GM12878 (cell line): ENCODE measurements around the gene TNFRSF8. TPM values are rescaled to one million over a fixed set of nuclear protein-coding genes. Genes with fewer than 3 reads are reported as not detected.

Experiments used
- ATF7 ChIP-seq: fragments of 450-650 bp; IDR thresholded peaks from 2 replicates; pipeline ENCODE4 v1.6.1; 2016; ENCODE audit warnings: low read depth, mild to moderate bottlenecking
- BHLHE40 ChIP-seq, 2 experiments: fragments of 450-650 bp in 1 of 2; IDR thresholded peaks; 2 replicates each; pipeline ENCODE4 v1.6.1; 2011 to 2017; ENCODE audit warnings: low read depth in 2 of 2, borderline replicate concordance in 1 of 2, improper control_type of control experiment in 1 of 2, low read length in 1 of 2, mild to moderate bottlenecking in 1 of 2
- CEBPB ChIP-seq, 2 experiments: fragments of 150-350 bp in 1 of 2; IDR thresholded peaks; 2 replicates each; pipeline ENCODE4 v1.6.1; 2012 to 2014; ENCODE audit warnings: low read depth in 2 of 2, low read length in 2 of 2, borderline replicate concordance in 1 of 2, inconsistent platforms in 1 of 2
- EGR1 ChIP-seq, 2 experiments: IDR thresholded peaks; 1 replicate in 1 of 2; 2 replicates in 1 of 2; pipeline ENCODE4 v1.6.1; 2011 to 2012; ENCODE audit warnings: low read depth in 2 of 2, low read length in 2 of 2, borderline replicate concordance in 1 of 2, mild to moderate bottlenecking in 1 of 2, moderate library complexity in 1 of 2
- ELK1 ChIP-seq: IDR thresholded peaks from 2 replicates; pipeline ENCODE4 v1.6.1; 2012; ENCODE audit warnings: low read depth, low read length, improper control_type of control experiment
- GABPA ChIP-seq: IDR thresholded peaks from 2 replicates; pipeline ENCODE4 v1.6.1; 2014; ENCODE audit warnings: antibody characterized with exemption, low read depth, mild to moderate bottlenecking, inconsistent platforms
- GATAD2B ChIP-seq: fragments of 450-650 bp; conservative IDR thresholded peaks from 2 replicates; pipeline ENCODE4 v1.6.1; 2017; ENCODE audit warnings: low read depth, mild to moderate bottlenecking, moderate library complexity
- HDAC6 ChIP-seq: fragments of 200-600 bp; sonication (generic); IDR thresholded peaks from one replicate; pipeline ENCODE4 v1.8.0; 2017; ENCODE audit warnings: antibody characterized with exemption; ENCODE audit not compliant: unreplicated experiment
- KAT2A ChIP-seq: conservative IDR thresholded peaks from 2 replicates; pipeline ENCODE4 v1.6.1; 2011; ENCODE audit warnings: low read depth, low read length; ENCODE audit not compliant: control insufficient read depth
- KDM1A ChIP-seq: fragments of 200-600 bp; sonication (generic); IDR thresholded peaks from 2 replicates; pipeline ENCODE4 v1.6.1; 2016; ENCODE audit warnings: borderline replicate concordance
- LARP7 ChIP-seq: fragments of 450-650 bp; IDR thresholded peaks from 2 replicates; pipeline ENCODE4 v1.6.1; 2017; ENCODE audit warnings: mild to moderate bottlenecking
- MEF2A ChIP-seq: IDR thresholded peaks from 2 replicates; pipeline ENCODE4 v1.6.1; 2011; ENCODE audit warnings: low read depth, mild to moderate bottlenecking, low read length, moderate library complexity; ENCODE audit not compliant: insufficient read depth
- MEF2B ChIP-seq: fragments of 450-650 bp; IDR thresholded peaks from 2 replicates; pipeline ENCODE4 v1.6.1; 2018; ENCODE audit warnings: mild to moderate bottlenecking, moderate library complexity; ENCODE audit not compliant: partially characterized antibody, poor library complexity, severe bottlenecking
- PAX5 ChIP-seq: IDR thresholded peaks from 2 replicates; pipeline ENCODE4 v1.6.1; 2011; ENCODE audit warnings: low read depth, low read length, borderline replicate concordance
- PBX3 ChIP-seq: IDR thresholded peaks from 2 replicates; pipeline ENCODE4 v1.6.1; 2011; ENCODE audit warnings: mild to moderate bottlenecking, low read depth, low read length, moderate library complexity; ENCODE audit not compliant: insufficient replicate concordance
- POLR2AphosphoS2 ChIP-seq: IDR thresholded peaks from 2 replicates; pipeline ENCODE4 v1.6.1; 2011; ENCODE audit warnings: low read depth, mild to moderate bottlenecking, low read length, improper control_type of control experiment, moderate library complexity
- PRDM15 ChIP-seq: fragments of 450-650 bp; formaldehyde crosslinking; IDR thresholded peaks from 2 replicates; pipeline ENCODE4 v1.4.0; 2020; ENCODE audit warnings: mild to moderate bottlenecking, moderate library complexity
- RUNX3 ChIP-seq: IDR thresholded peaks from 2 replicates; pipeline ENCODE4 v1.6.1; 2012; ENCODE audit warnings: low read length, inconsistent platforms
- SIN3A ChIP-seq: IDR thresholded peaks from 2 replicates; pipeline ENCODE4 v1.6.1; 2012; ENCODE audit warnings: low read depth, low read length, improper control_type of control experiment
- SMAD5 ChIP-seq: IDR thresholded peaks from 2 replicates; pipeline ENCODE4 v1.6.1; 2016; ENCODE audit warnings: antibody characterized with exemption, low read depth
- SUZ12 ChIP-seq: fragments of 200-600 bp; sonication (generic); IDR thresholded peaks from one replicate; pipeline ENCODE4 v1.6.1; 2018; ENCODE audit warnings: antibody characterized with exemption, mild to moderate bottlenecking; ENCODE audit not compliant: unreplicated experiment
- TARDBP ChIP-seq: IDR thresholded peaks from 2 replicates; pipeline ENCODE4 v1.6.1; 2016; ENCODE audit warnings: borderline replicate concordance
- YY1 ChIP-seq: IDR thresholded peaks from 2 replicates; pipeline ENCODE4 v1.6.1; 2011; ENCODE audit warnings: low read depth, mild to moderate bottlenecking, low read length
- ZNF622 ChIP-seq: fragments of 450-650 bp; IDR thresholded peaks from 2 replicates; pipeline ENCODE4 v1.6.1; 2017; ENCODE audit warnings: mild to moderate bottlenecking, inconsistent platforms
- polyA plus RNA-seq, 11 experiments: library from polyadenylated mRNA; depleted of rRNA in 4 of 11; unstranded in 6 of 11; stranded (reverse) in 5 of 11; fragments of >200 nt; fragmentation: Nextera tagmentation in 4 of 11; fragmentation: Illumina TruSeq in 1 of 11; extraction: Ambion mirVana in 4 of 11; extraction: Trizol in 1 of 11; gene quantifications; 1 replicate in 1 of 11; 2 replicates in 10 of 11; pipeline versions ENCODE4 v1.2.1 to v1.2.3, GENCODE V29; 2011 to 2016; ENCODE audit warnings: inconsistent platforms in 2 of 11, missing spikeins in 2 of 11, low read depth in 1 of 11
- total RNA-seq, 4 experiments: library from RNA; depleted of rRNA in 3 of 4; stranded (reverse); fragments of >200 nt in 3 of 4; fragmentation: Illumina TruSeq in 1 of 4; extraction: Trizol in 1 of 4; gene quantifications; 2 replicates each; pipeline versions ENCODE4 v1.2.1 to v1.2.3, GENCODE V29; 2013 to 2021

Gene TNFRSF8
- total and polyA plus RNA-seq, 10 of the 15 experiments (the other 5 are each of a cell fraction or from before 2014, with no cell fraction given), result 9.8 to 114 (median 58.8) TPM

GRCh38 chr1:12067900-12068821, 5.1 kb downstream of the TNFRSF8 start (continued):
- no peak for TF ChIP-seq KDM1A
- TF ChIP-seq ELK1, result peak; percentile 53; the same call in 1 of the 2 replicates
- peak; percentile 96 for TF ChIP-seq RUNX3
- no peak for TF ChIP-seq POLR2AphosphoS2
- no peak for TF ChIP-seq CEBPB (IDR thresholded peaks at IDR 0.05; ENCODE audit: borderline replicate concordance in 1 of 2, low read depth in 2 of 2, low read length in 2 of 2)
- peak in 1 of 2 experiments; percentile 53; a peak in 1 of 3 replicates for TF ChIP-seq EGR1 (IDR thresholded peaks at IDR 0.05; ENCODE audit: borderline replicate concordance in 1 of 2, low read depth in 2 of 2, low read length in 2 of 2)
- peak; percentile 22; the same call in 1 of the 2 replicates for TF ChIP-seq ATF7
- peak; percentile 70 for TF ChIP-seq MEF2B
- no peak for TF ChIP-seq SIN3A
- peak; percentile 44 for TF ChIP-seq YY1
- no peak for TF ChIP-seq TARDBP
- TF ChIP-seq HDAC6, result no peak
- peak; percentile 80 for TF ChIP-seq GATAD2B
- TF ChIP-seq SMAD5, result peak; percentile 76; the same call in 1 of the 2 replicates
- TF ChIP-seq GABPA, result 0 out of 2 replicates have a peak, but pooled peaks have one; percentile 4
- TF ChIP-seq SUZ12, result no peak
- TF ChIP-seq ZNF622, result no peak
- no peak for TF ChIP-seq KAT2A
- 0 out of 2 replicates have a peak, but pooled peaks have one; percentile 43 for TF ChIP-seq MEF2A
- peak; percentile 52 to 66; a peak in 3 of 4 replicates for TF ChIP-seq BHLHE40 (IDR thresholded peaks at IDR 0.05; ENCODE audit: borderline replicate concordance in 1 of 2, low read depth in 2 of 2, low read length in 1 of 2)
- TF ChIP-seq PRDM15 (CRISPR knock-in tag), result no peak
- TF ChIP-seq PAX5, result peak; percentile 98
- peak; percentile 42 for TF ChIP-seq PBX3
- TF ChIP-seq LARP7, result peak; percentile 72; the same call in 1 of the 2 replicates
